ENCODE measurements around the gene TTC19.
A peak's percentile ranks its signal among the peaks of the same experiment; 100 is the strongest.
"Not testable (repeated sequence)": the region's sequence is repeated elsewhere in the genome, so short reads cannot be mapped to it uniquely, and the experiment has no call there.

The TTC19 gene

GRCh38 chr17:15966879-15967248, 32.8 kb upstream of the TTC19 start:
- no peak overlapping the region for H3K4me3 Mint-ChIP-seq
- peaks cover 26% of the 10 kb centered on the region for H3K27me3 Mint-ChIP-seq (ENCODE audit: low read depth)
- no peak overlapping the region for H3K27ac Mint-ChIP-seq
- no peaks in the 10 kb centered on the region for H3K36me3 Mint-ChIP-seq (ENCODE audit: low read depth)
- H3K4me1 Mint-ChIP-seq (ENCODE audit: low read depth) = peaks cover 8% of the 10 kb centered on the region
- DNase-seq (ENCODE audit: low spot score) = no peak
- no peaks in the 10 kb centered on the region for H3K9me3 Mint-ChIP-seq

- Mint-ChIP-seq H3K27me3 (ENCODE audit: low read depth) (peaks cover 26% of the 10 kb centered on the region), H3K27ac (no peak overlapping the region), H3K4me1 (ENCODE audit: low read depth) (peaks cover 11% of the 10 kb centered on the region), H3K4me3 (no peak overlapping the region), H3K36me3 (ENCODE audit: low read depth) (no peaks in the 10 kb centered on the region), H3K9me3 (no peaks in the 10 kb centered on the region)
- no peak for DNase-seq (ENCODE audit: low spot score)
Measured at GRCh38 chr17:15967706-15968399, 31.8 kb upstream of the TTC19 start.

- Mint-ChIP-seq H3K4me3 (no peak overlapping the region), H3K27me3 (ENCODE audit: low read depth) (peaks cover 24% of the 10 kb centered on the region), H3K4me1 (ENCODE audit: low read depth) (peaks cover 16% of the 10 kb centered on the region), H3K9me3 (no peaks in the 10 kb centered on the region), H3K27ac (no peak overlapping the region), H3K36me3 (ENCODE audit: low read depth) (no peaks in the 10 kb centered on the region)
- DNase-seq (ENCODE audit: low spot score) = no peak
Measured at GRCh38 chr17:15969463-15969862, 30.2 kb upstream of the TTC19 start.

GRCh38 chr17:15970500-15970899, 29.1 kb upstream of the TTC19 start:
- Mint-ChIP-seq H3K4me1 (ENCODE audit: low read depth) (peaks cover 13% of the 10 kb centered on the region), H3K27me3 (ENCODE audit: low read depth) (peaks cover 18% of the 10 kb centered on the region), H3K9me3 (no peaks in the 10 kb centered on the region), H3K27ac (no peak overlapping the region), H3K36me3 (ENCODE audit: low read depth) (no peaks in the 10 kb centered on the region), H3K4me3 (no peak overlapping the region)
- DNase-seq (ENCODE audit: low spot score) = no peak

GRCh38 chr17:15971098-15971678, 28.4 kb upstream of the TTC19 start:
- Mint-ChIP-seq H3K36me3 (ENCODE audit: low read depth) (no peaks in the 10 kb centered on the region), H3K27ac (no peak overlapping the region), H3K4me3 (no peak overlapping the region), H3K4me1 (ENCODE audit: low read depth) (peaks cover 13% of the 10 kb centered on the region), H3K9me3 (no peaks in the 10 kb centered on the region), H3K27me3 (ENCODE audit: low read depth) (peaks cover 15% of the 10 kb centered on the region)
- no peak for DNase-seq (ENCODE audit: low spot score)

- Mint-ChIP-seq H3K4me1 (ENCODE audit: low read depth) (peaks cover 9% of the 10 kb centered on the region), H3K9me3 (no peaks in the 10 kb centered on the region), H3K27me3 (ENCODE audit: low read depth) (peaks cover 15% of the 10 kb centered on the region), H3K36me3 (ENCODE audit: low read depth) (peaks cover 1% of the 10 kb centered on the region), H3K4me3 (no peak overlapping the region), H3K27ac (no peak overlapping the region)
- DNase-seq (ENCODE audit: low spot score) = no peak
Measured at GRCh38 chr17:15971882-15972281, 27.7 kb upstream of the TTC19 start.

GRCh38 chr17:15972497-15972951, 27.1 kb upstream of the TTC19 start:
- peaks cover 15% of the 10 kb centered on the region for H3K27me3 Mint-ChIP-seq (ENCODE audit: low read depth)
- peaks cover 3% of the 10 kb centered on the region for H3K36me3 Mint-ChIP-seq (ENCODE audit: low read depth)
- H3K9me3 Mint-ChIP-seq = no peaks in the 10 kb centered on the region
- H3K27ac Mint-ChIP-seq = no peak overlapping the region
- H3K4me1 Mint-ChIP-seq (ENCODE audit: low read depth) = peaks cover 9% of the 10 kb centered on the region
- DNase-seq (ENCODE audit: low spot score) = no peak
- no peak overlapping the region for H3K4me3 Mint-ChIP-seq

- no peak for DNase-seq (ENCODE audit: low spot score)
- Mint-ChIP-seq H3K4me3 (no peak overlapping the region), H3K27ac (no peak overlapping the region), H3K36me3 (ENCODE audit: low read depth) (peaks cover 6% of the 10 kb centered on the region), H3K9me3 (no peaks in the 10 kb centered on the region), H3K27me3 (ENCODE audit: low read depth) (peaks cover 13% of the 10 kb centered on the region), H3K4me1 (ENCODE audit: low read depth) (peaks cover 9% of the 10 kb centered on the region)
Measured at GRCh38 chr17:15973016-15973415, 26.6 kb upstream of the TTC19 start.

GRCh38 chr17:15973834-15974233, 25.8 kb upstream of the TTC19 start:
- H3K27ac Mint-ChIP-seq = no peak overlapping the region
- H3K9me3 Mint-ChIP-seq = no peaks in the 10 kb centered on the region
- H3K4me3 Mint-ChIP-seq = no peak overlapping the region

GRCh38 chr17:15977894-15978293, 21.7 kb upstream of the TTC19 start:
- H3K4me1 Mint-ChIP-seq (ENCODE audit: low read depth) = peaks cover 19% of the 10 kb centered on the region
- no peak for DNase-seq (ENCODE audit: low spot score)
- H3K4me3 Mint-ChIP-seq = no peak overlapping the region
- no peak overlapping the region for H3K27ac Mint-ChIP-seq
- no peaks in the 10 kb centered on the region for H3K9me3 Mint-ChIP-seq
- peaks cover 25% of the 10 kb centered on the region for H3K36me3 Mint-ChIP-seq (ENCODE audit: low read depth)
- no peaks in the 10 kb centered on the region for H3K27me3 Mint-ChIP-seq (ENCODE audit: low read depth)

More at GRCh38 chr17:15973834-15974233, 25.8 kb upstream of the TTC19 start:
- Mint-ChIP-seq H3K4me1 (ENCODE audit: low read depth) (peaks cover 9% of the 10 kb centered on the region), H3K36me3 (ENCODE audit: low read depth) (peaks cover 6% of the 10 kb centered on the region), H3K27me3 (ENCODE audit: low read depth) (peaks cover 12% of the 10 kb centered on the region)
- no peak for DNase-seq (ENCODE audit: low spot score)

- Mint-ChIP-seq H3K4me3 (no peak overlapping the region), H3K36me3 (ENCODE audit: low read depth) (peaks cover 25% of the 10 kb centered on the region), H3K27ac (no peak overlapping the region), H3K27me3 (ENCODE audit: low read depth) (no peaks in the 10 kb centered on the region), H3K9me3 (no peaks in the 10 kb centered on the region), H3K4me1 (ENCODE audit: low read depth) (peaks cover 14% of the 10 kb centered on the region)
- no peak for DNase-seq (ENCODE audit: low spot score)
Measured at GRCh38 chr17:15978606-15979005, 21.0 kb upstream of the TTC19 start.

GRCh38 chr17:15979013-15979412, 20.6 kb upstream of the TTC19 start:
- H3K9me3 Mint-ChIP-seq; H3K4me3 Mint-ChIP-seq; H3K27me3 Mint-ChIP-seq (ENCODE audit: low read depth): not testable (repeated sequence)

GRCh38 chr17:15981208-15981607, 18.4 kb upstream of the TTC19 start:
- Mint-ChIP-seq H3K4me3 (no peak overlapping the region), H3K36me3 (ENCODE audit: low read depth) (peaks cover 31% of the 10 kb centered on the region), H3K27me3 (ENCODE audit: low read depth) (no peaks in the 10 kb centered on the region), H3K9me3 (no peaks in the 10 kb centered on the region), H3K27ac (no peak overlapping the region), H3K4me1 (ENCODE audit: low read depth) (peaks cover 14% of the 10 kb centered on the region)
- DNase-seq (ENCODE audit: low spot score) = peak; percentile 42

More at GRCh38 chr17:15979013-15979412, 20.6 kb upstream of the TTC19 start:
- not testable (repeated sequence) for DNase-seq (ENCODE audit: low spot score); H3K27ac Mint-ChIP-seq
- H3K36me3 Mint-ChIP-seq (ENCODE audit: low read depth) = peaks cover 27% of the 10 kb centered on the region
- H3K4me1 Mint-ChIP-seq (ENCODE audit: low read depth) = peaks cover 14% of the 10 kb centered on the region

GRCh38 chr17:15981646-15982580, 17.7 kb upstream of the TTC19 start:
- no peaks in the 10 kb centered on the region for H3K27me3 Mint-ChIP-seq (ENCODE audit: low read depth)
- no peak overlapping the region for H3K27ac Mint-ChIP-seq
- H3K9me3 Mint-ChIP-seq = no peaks in the 10 kb centered on the region

More at GRCh38 chr17:15981646-15982580, 17.7 kb upstream of the TTC19 start:
- Mint-ChIP-seq H3K36me3 (ENCODE audit: low read depth) (peaks cover 33% of the 10 kb centered on the region), H3K4me1 (ENCODE audit: low read depth) (peaks cover 14% of the 10 kb centered on the region), H3K4me3 (no peak overlapping the region)
- no peak for DNase-seq (ENCODE audit: low spot score)

Data from T-helper 2 cell treated with Interferon-gamma antibody and Interleukin-4, amounts not matched to agents 5 μg/mL and 100 μg/mL, for 36 hours (primary cell).